Stomach (tissue), 4 donors: ENCODE data around the gene BPIFB3.

Source experiments
- CTCF ChIP-seq, 7 experiments: fragments of 450-650 bp in 4 of 7; fragments of 200-600 bp in 3 of 7; sonication (generic) in 3 of 7; IDR thresholded peaks; one replicate each; pipeline ENCODE4 v1.5.1; 2016 to 2019; ENCODE audit warnings: antibody characterized with exemption in 7 of 7, control low read depth in 2 of 7, mild to moderate bottlenecking in 1 of 7
- POLR2A ChIP-seq, 4 donors: fragments of 450-650 bp; IDR thresholded peaks; one replicate each; pipeline ENCODE4 v1.6.1; 2016; ENCODE audit warnings: antibody characterized with exemption in 4 of 4, control low read depth in 2 of 4, mild to moderate bottlenecking in 1 of 4, moderate library complexity in 1 of 4

- no peak for TF ChIP-seq POLR2A (IDR thresholded peaks at IDR 0.05)
- TF ChIP-seq CTCF (IDR thresholded peaks at IDR 0.05) = no peak
Observed at GRCh38 chr20:33108661-33109060, 55.0 kb downstream of the BPIFB3 start.
